DMS 273 (cell line): ENCODE results near the gene EXOC3L4.

Source experiments
- DNase-seq: peaks from one replicate; lab custom pipeline; 2025; ENCODE audit not compliant: unreplicated experiment; lab: John Stamatoyannopoulos, UW

EXOC3L4 gene

DNA sequence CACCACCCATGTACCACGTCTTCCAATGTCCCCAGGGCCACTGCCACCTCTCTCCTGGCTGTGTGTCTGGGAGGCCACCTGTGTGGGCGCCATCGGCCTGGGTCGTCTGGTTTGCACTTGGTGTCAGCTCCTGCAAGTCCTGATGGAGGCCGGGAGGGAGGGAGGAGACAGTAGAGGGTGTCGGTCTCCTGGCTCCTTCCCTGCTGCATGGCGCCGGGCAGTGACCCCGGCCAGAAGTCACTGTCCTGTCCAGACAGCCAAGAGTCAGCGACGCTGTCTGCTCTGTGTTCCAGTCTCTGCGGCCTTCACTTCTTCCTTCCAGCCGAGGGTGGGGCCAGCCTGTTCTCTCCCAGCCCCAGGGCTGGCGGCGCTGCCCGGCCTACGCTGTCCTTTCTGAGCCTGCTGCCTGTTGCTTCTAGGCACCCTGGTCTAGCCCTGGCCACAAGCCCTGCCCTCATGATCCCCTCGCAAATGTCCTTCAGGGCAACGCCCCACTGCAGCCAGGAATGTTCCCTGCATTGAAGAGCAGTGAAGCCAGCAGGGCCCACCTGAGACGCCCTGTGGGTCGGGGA, 23.5 kb upstream of the EXOC3L4 start:
- no peak for DNase-seq

DNA sequence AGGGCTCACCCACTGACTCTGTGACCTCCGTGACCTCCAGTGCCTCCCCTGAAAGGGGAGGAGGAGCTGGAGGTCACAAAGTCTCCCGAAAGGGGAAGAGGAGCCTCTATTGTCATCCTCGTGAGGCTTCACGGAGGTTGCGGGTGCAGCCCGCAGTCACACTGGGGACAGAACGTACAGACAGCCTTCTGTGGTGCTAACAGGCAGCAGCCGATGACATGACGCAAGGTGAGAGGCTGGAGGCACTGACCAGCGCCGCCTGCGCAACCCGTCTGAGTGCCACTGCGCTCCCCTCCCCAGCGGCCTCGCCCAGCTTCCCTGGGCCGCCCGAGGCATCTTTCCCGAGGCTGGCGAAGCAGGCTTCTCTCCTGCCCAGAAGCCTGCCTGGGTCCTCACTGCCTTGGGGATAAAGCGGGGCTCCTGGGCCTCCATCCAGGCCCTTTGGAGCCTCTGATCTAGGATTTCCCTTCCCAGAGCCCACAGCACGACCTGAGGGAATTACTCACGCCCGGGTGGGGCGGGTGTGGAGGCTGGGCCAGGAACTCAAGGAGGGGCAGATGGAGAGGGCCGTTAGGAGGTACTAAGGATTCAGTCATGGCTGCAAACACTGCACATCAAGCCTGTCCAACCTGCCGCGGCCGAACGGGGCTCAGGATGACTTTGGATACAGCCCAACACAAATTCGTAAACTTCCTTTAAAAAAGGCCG, 22.8 kb upstream of the EXOC3L4 start:
- no peak for DNase-seq

DNA sequence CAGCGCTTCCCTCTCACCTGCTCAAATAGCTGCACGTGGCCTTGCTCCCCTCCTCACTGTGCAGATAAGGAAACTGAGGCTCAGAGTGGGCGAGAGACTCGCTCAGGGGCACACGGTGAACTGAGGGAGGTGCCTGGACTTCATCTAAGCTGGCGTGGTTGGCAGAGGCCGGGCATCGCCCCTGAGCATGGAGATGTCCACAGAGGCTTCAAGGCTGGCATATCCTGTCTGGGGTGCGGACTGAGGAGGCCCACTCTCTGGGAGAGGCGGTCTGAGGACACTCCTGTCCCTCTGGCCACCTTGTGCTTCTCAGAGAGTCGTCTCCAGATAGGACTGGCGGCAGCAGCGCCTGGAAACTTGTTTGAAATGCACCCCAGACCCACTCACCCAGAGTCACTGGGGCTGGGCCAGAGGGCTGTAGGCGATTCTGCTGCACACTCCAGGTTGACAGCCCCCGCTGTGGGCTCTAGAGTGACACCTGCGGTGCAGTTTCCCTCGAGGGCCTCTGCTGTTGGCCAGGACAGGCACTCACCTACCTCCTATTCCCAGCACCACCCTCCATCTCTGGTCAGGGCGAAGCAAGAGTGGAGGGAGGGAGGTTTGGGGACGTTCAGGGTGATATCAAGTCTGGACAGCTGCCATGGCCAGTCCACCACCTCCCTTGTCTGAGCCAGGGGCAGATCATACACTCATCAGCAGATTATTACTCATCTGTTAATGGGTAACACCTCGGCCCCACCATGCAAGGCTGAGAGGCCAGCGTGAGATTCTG, 21.7 kb upstream of the EXOC3L4 start:
- no peak for DNase-seq

- DNase-seq: no peak
Measured at GRCh38 chr14:103073367-103073875, 21.1 kb upstream of the EXOC3L4 start.

DNA sequence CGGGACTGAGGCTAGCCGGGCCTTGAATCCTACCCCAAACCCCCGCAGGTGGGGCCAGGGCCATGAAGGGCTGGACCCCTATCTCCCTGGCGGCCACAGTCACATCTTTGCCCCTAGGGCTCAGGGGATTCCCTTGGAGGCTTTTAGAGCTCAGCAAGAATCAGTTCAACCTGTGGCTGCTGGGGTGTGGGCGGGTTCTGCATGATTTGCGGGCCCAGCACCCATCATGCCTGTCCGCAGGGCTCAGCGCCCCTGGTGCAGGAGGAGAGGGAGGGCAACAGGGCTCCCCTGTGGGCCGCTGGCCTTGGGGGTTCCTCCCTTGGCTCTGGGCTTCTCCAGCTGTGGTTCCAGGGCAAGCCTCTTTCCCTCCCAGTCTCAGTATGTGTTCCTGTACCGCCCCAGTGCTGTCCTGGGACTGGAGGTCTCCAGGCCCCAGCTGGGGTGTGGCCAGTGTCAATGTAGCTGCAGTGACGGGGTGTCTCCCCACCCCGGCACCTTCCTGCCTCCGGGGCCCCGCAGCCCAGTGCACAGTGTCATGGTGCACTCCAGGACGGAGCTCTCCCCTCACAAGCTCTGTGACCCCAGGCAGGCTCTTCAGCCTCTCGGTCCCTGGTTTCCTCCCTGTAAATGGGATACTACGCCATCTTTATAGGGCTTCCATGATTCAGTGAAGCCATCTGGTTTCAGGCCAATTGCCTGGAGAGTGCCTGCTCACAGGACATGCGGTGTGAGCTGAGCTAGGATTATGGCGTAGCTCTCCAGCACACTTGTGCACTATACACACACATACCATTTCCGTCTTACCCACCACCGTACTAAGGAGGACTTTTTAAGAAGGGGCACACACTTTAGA, 20.4 kb upstream of the EXOC3L4 start:
- DNase-seq: no peak

- no peak for DNase-seq
Measured at GRCh38 chr14:103074729-103075367, 19.7 kb upstream of the EXOC3L4 start.

DNA sequence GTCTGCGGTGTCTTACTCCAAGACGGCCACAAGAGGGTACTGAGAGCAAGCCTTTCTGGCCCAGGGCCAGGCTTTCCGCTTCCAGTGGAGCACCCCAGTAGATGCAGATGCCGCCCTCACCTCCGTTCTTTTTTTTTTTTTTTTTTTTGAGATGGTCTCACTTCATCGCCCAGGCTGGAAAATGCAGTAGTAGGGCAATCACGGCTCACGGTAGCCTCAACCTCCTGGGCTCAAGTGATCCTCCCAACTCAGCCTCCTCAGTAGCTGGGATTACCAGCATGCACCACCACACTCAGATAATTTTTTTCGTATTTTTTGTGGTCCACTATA, 16.1 kb upstream of the EXOC3L4 start:
- DNase-seq: peak; percentile 93

DNA sequence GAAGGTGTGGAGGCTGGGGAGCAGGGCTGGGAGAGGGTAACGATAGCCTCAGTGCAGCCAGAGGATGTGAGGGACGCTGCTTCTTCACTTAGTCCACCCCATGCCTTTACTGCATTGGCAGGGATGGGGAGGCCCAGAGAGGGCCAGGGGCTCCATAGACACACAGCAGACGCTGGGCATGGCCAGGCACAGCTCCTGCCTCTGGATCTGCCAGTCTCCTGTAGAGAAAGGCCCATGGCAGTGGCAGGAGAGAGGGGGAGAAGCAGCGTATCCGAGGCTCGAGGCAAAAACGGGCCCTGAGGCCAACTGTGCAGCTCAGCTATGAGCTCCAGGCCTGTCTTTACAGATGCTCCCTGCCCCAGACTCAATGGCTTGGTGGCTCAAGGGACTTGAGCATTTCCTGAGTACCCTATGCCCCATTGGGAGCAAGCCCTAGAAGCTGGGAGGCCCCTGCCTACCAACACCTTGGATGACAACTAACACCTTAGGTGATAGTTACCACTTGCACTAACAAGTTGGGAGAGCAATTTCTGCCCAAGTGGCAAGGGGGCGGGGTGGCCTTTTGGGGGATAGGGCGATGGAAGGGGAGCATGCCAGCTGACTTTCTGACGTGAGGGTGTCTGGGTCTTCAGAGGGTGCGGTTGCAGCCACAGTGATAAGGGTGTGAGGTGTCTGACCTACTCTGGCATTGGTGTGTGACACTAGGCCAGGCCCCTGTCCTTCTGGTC, 15.5 kb upstream of the EXOC3L4 start:
- no peak for DNase-seq

GRCh38 chr14:103081951-103082350, 12.6 kb upstream of the EXOC3L4 start:
- no peak for DNase-seq

DNA sequence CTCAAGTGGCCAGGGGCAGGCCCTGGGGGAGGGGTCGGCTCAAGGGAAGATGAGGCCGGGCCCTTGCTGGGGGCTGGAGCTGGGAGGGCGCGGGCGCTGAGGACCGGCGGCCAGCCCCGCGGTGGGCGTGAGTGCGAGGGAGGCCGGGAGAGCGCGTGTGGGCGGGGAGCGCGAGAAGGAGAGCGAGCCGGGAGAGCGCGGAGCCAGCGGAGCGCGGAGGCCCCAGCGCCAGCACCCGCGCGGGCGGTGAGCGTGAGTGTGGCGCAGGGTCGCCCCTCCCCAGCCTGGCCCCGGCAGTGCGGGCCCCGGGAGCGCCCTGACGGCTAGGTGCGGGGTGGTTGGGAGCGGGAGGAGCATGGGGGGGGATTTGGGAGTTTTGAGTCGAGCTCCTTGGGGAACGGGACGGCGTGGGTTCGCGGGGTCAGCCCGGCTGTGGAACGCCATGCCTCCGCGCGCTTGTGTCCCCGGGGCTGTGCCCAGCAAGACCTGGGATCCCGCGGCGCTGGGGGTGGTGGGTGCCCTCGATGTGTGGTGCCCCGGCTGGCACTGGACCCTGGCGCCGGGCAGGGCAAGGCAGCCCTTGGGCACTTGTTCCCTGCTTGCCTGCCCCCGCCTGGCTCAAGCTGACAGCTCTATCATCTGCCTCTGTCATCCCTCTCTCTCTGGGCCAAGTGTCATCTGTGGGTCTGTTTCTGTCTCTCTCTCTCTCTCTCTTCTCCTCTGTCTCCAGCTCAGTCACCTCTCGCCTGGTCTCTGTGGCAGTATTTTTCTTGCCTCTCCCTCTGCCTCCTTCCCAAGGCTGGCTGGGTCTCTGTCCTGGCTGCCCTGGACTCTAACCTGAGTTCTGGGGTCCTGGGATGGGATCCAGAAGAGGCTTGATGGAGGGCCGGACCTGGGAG, 10.3 kb upstream of the EXOC3L4 start, which contains the start of gene LBHD2:
TSS of gene LBHD2 (plus strand) at position 190 of the 899 bp plus-strand sequence. CDS start 1,803 bp downstream, outside the sequence.
- DNase-seq: peak; percentile 54

DNA sequence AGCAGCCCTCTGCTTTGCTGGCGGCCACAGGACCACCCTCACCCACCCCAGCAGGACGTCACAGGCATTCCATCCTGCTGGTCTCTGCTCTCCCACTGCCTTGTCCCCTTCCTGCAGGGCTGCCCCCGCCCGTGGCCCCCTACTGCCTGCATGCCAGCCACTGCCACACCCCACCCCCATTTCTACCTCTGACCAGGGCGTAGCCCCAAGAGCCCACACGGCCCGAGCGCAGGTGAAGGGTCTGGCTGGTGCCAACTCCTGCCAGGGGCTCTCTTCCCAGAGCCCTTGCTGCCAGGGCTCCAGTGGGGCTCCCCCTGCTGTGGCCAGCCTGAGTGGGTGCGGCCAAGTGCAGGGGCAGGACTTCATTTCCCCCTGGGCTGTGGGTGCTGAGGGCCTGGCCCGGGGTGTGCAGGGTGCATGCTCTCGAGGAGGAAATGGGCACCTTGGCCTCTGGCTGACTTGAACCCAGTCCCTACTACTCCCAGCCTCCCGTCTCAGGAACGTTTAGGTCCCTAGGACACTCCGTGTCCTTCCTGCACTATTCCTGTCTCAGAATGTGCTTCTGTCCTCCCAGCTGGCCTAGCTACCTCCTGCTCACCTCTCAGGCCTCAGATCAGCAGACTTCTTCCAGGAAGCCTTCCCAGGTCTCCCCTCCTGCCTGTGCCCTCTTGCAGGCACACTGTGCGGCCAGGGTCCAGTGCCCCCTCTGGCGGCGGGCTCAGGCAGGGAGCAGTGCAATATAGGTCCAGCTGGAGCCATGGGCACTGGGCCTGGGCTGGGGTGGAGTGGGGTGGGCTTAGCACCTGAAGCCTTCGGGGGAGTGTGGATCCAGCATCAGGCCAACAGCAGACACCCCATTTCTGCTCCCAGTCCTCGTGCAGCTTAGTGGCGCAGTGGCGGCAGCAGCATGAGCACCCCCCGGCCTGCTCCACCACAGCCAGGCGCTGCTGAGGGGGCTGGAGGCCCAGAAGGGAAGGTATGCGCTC, 9.1 kb upstream of the EXOC3L4 start:
- DNase-seq: peak; percentile 30

GRCh38 chr14:103086771-103087342, 7.7 kb upstream of the EXOC3L4 start:
- DNase-seq: no peak

DNA sequence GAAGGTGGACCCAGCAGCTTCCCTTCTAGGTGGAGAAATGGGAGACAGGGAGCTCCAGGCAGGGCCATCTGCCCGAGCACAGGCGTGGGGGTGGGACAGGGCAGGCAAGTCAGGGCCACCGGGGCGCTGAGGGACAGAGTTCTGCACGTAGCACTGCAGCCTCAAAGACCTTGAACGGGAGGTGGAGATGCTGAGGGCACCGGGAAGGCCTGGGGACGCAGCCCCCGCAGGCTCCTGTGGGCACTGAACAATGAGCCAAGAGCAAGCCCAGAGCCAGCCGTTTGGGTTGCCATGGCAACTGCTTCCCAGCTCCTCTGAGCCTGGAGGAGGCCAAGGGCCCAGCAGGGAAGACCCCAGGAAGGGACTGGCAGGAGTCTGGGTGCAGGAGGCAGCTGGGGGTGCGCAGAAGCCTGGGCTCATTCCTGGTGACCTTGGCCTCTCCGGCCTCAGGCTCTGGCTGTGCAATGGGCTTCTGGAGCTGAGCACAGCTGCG, 7.1 kb upstream of the EXOC3L4 start:
- DNase-seq: peak; percentile 70

GRCh38 chr14:103088921-103089320, 5.6 kb upstream of the EXOC3L4 start:
- no peak for DNase-seq

- DNase-seq: no peak
Measured at GRCh38 chr14:103089386-103090335, 4.9 kb upstream of the EXOC3L4 start.

DNA sequence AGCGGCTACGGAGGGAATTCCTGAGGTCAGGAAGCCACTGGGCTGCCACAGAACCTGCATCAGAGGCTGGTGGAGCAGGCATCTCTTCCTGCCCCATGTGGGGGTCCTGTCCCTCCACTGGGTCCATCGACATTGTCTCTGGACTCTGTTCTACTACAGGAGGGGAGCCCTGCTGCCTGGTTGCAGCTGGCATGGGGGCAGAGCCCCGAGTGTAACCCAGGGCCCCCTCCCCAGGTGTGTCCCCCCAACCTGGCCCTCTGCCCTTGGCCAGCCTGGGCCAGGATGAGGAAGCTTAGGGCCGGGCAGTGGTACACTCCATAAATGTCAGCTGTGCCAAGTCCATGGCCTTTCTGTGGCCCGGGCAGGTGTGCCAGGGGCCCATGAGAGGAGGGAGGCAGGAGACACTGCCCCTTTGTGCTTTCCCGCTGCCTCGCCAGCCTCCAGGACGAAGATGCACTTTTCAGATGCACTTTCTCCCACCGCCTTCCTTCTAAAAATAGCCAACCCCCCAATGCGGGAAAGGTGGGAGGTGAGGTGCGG, 4.0 kb upstream of the EXOC3L4 start:
- DNase-seq: no peak
